CD4-positive, alpha-beta memory T cell (primary cell): ENCODE measurements around the gene XPO5. TPM values are rescaled to one million over a fixed set of nuclear protein-coding genes. Genes with fewer than 3 reads are reported as not detected.

ENCODE experiments used
- polyA plus RNA-seq, 2 donors: library from polyadenylated mRNA; unstranded; fragments of 300-500 nt; fragmentation: Illumina TruSeq; gene quantifications; one replicate each; pipeline ENCODE4 v1.2.3, GENCODE V29; 2021
- total RNA-seq, 2 experiments: library from RNA; stranded (reverse); gene quantifications; one replicate each; pipeline ENCODE4 v1.2.3, GENCODE V29; 2021

XPO5 gene
- total and polyA plus RNA-seq, 4 experiments from 2014 or later, result 5.2 to 43.4 (median 26.5) TPM

Other genes starting within 250 kb of the XPO5 start
- gene ZNF318, start 206.4 kb downstream of the XPO5 start, total RNA-seq, result 10 to 100 TPM; 30.6 to 32.2 TPM
- gene ZNF318, start 206.4 kb downstream of the XPO5 start, polyA plus RNA-seq, result 1 to 10 TPM; 1.3 to 6.9 TPM
- 10 to 100 TPM; 69.9 to 80.0 TPM for gene ABCC10, start 148.5 kb downstream of the XPO5 start, total RNA-seq
- gene ABCC10, start 148.5 kb downstream of the XPO5 start, polyA plus RNA-seq, result 10 to 100 TPM; 11.4 to 25.0 TPM
- under 1 TPM; 0.33 to 0.49 TPM for gene DLK2, start 120.5 kb downstream of the XPO5 start, total RNA-seq
- 1 to 10 TPM; 1.2 to 1.4 TPM for gene DLK2, start 120.5 kb downstream of the XPO5 start, polyA plus RNA-seq
- gene TJAP1, start 98.5 kb downstream of the XPO5 start, total RNA-seq, result 10 to 100 TPM; 52.0 to 54.4 TPM
- 10 to 100 TPM in 1 of 2 donors, 1 to 10 TPM in 1; 7.3 to 12.1 TPM for gene TJAP1, start 98.5 kb downstream of the XPO5 start, polyA plus RNA-seq
- gene LRRC73, start 65.7 kb downstream of the XPO5 start, total RNA-seq, result under 1 TPM; 0.55 to 0.67 TPM
- gene LRRC73, start 65.7 kb downstream of the XPO5 start, polyA plus RNA-seq, result not detected
- 10 to 100 TPM; 74.8 to 82.9 TPM for gene YIPF3, start 59.1 kb downstream of the XPO5 start, total RNA-seq
- gene YIPF3, start 59.1 kb downstream of the XPO5 start, polyA plus RNA-seq, result 10 to 100 TPM; 82.2 to 94.7 TPM
- gene POLR1C, start 58.9 kb downstream of the XPO5 start, total RNA-seq, result 10 to 100 TPM; 42.5 to 47.7 TPM
- gene POLR1C, start 58.9 kb downstream of the XPO5 start, polyA plus RNA-seq, result 10 to 100 TPM; 14.4 to 21.9 TPM
- 10 to 100 TPM; 27.1 to 31.9 TPM for gene POLH, start 147 bp upstream of the XPO5 start, total RNA-seq
- gene POLH, start 147 bp upstream of the XPO5 start, polyA plus RNA-seq, result 10 to 100 TPM in 1 of 2 donors, 1 to 10 TPM in 1; 8.2 to 23.2 TPM
- gene GTPBP2, start 53.2 kb upstream of the XPO5 start, total RNA-seq, result 10 to 100 TPM; 82.3 to 85.0 TPM
- gene GTPBP2, start 53.2 kb upstream of the XPO5 start, polyA plus RNA-seq, result 1 to 10 TPM in 1 of 2 donors, under 1 TPM in 1; 0.83 to 3.7 TPM
- gene MAD2L1BP, start 59.8 kb upstream of the XPO5 start, total RNA-seq, result 10 to 100 TPM; 31.7 to 33.0 TPM
- 10 to 100 TPM; 23.6 to 25.1 TPM for gene MAD2L1BP, start 59.8 kb upstream of the XPO5 start, polyA plus RNA-seq
- gene RSPH9, start 69.0 kb upstream of the XPO5 start, total RNA-seq, result not detected
- gene RSPH9, start 69.0 kb upstream of the XPO5 start, polyA plus RNA-seq, result 1 to 10 TPM in 1 of 2 donors, under 1 TPM in 1; 0.71 to 1.3 TPM
- gene MRPS18A, start 111.8 kb upstream of the XPO5 start, total RNA-seq, result 10 to 100 TPM; 31.3 to 32.4 TPM
- gene MRPS18A, start 111.8 kb upstream of the XPO5 start, polyA plus RNA-seq, result 10 to 100 TPM; 62.6 to 86.1 TPM
- 1 to 10 TPM in 1 of 2 experiments, under 1 TPM in 1; 0.29 to 1.1 TPM for gene VEGFA, start 194.2 kb upstream of the XPO5 start, total RNA-seq
- not detected for gene VEGFA, start 194.2 kb upstream of the XPO5 start, polyA plus RNA-seq